HFF-Myc (cell line): ENCODE measurements around the gene BCL7C.

Experiments
- DNase-seq: peaks from one replicate; pipeline ENCODE4 v3.0.0-alpha.2; 2011; ENCODE audit warnings: low read depth; ENCODE audit errors: extremely low read depth
- H3K4me3 ChIP-seq: replicated peaks from 2 replicates; pipeline ENCODE4 v1.5.1; 2011; ENCODE audit warnings: low read depth, mild to moderate bottlenecking, control low read depth, low read length
- CTCF ChIP-seq: IDR thresholded peaks from 2 replicates; pipeline ENCODE4 v1.5.1; 2012; ENCODE audit warnings: mild to moderate bottlenecking, low read depth, low read length, control low read depth; ENCODE audit errors: missing control alignments

BCL7C gene

GRCh38 chr16:30886145-30886544, 7.7 kb downstream of the BCL7C start:
- no peak for DNase-seq
- no peak overlapping the region for H3K4me3 ChIP-seq
- TF ChIP-seq CTCF: no peak

- no peak for DNase-seq
- TF ChIP-seq CTCF: no peak
- H3K4me3 ChIP-seq: no peak overlapping the region
Measured at GRCh38 chr16:30885196-30885595, 8.7 kb downstream of the BCL7C start.

- TF ChIP-seq CTCF: no peak
- H3K4me3 ChIP-seq: no peak overlapping the region
Measured at GRCh38 chr16:30884760-30885159, 9.1 kb downstream of the BCL7C start.

GRCh38 chr16:30882429-30883310, 11.2 kb downstream of the BCL7C start:
- no peak for TF ChIP-seq CTCF
- no peak overlapping the region for H3K4me3 ChIP-seq
- DNase-seq: no peak

More at GRCh38 chr16:30884760-30885159, 9.1 kb downstream of the BCL7C start:
- DNase-seq: no peak

GRCh38 chr16:30876867-30877266, 17.0 kb downstream of the BCL7C start:
- DNase-seq: no peak
- no peak for TF ChIP-seq CTCF
- peak overlapping the region; percentile 75 for H3K4me3 ChIP-seq

- TF ChIP-seq CTCF: no peak
- H3K4me3 ChIP-seq: peak overlapping the region; percentile 75
- no peak for DNase-seq
Measured at GRCh38 chr16:30875871-30876801, 17.7 kb downstream of the BCL7C start.
